Measurements from ENCODE around the gene DGKQ.

The DGKQ gene

GRCh38 chr4:973431-974397 is at the start of gene DGKQ:
Gene DGKQ, minus strand, starts transcription at chr4:973569. Its CDS starts 87 bp downstream, at chr4:973482.
- in situ Hi-C loops (cut with HindIII; ENCODE audit: low sequenced_read_pairs) = loop anchor here (5.0 to 10.0 kb wide), 8 partner anchors 41 to 371 kb away; partner anchors contain the start of genes GAK, TMEM175 and UVSSA

GRCh38 chr4:1022739-1023066 is 49.3 kb upstream of the DGKQ start:
- in situ Hi-C loops (cut with HindIII; ENCODE audit: low sequenced_read_pairs) = no loop called here

- in situ Hi-C loops (cut with HindIII; ENCODE audit: low sequenced_read_pairs) = no loop called here
These were observed 48.8 kb upstream of the DGKQ start for GRCh38 chr4:1022051-1022738.

- in situ Hi-C loops (cut with HindIII; ENCODE audit: low sequenced_read_pairs) = no loop called here
These were observed 48.1 kb upstream of the DGKQ start for GRCh38 chr4:1021386-1022050.

GRCh38 chr4:1019729-1020470 is 46.5 kb upstream of the DGKQ start:
- in situ Hi-C loops (cut with HindIII; ENCODE audit: low sequenced_read_pairs) = no loop called here

- in situ Hi-C loops (cut with HindIII; ENCODE audit: low sequenced_read_pairs) = no loop called here
These were observed 46.0 kb upstream of the DGKQ start for GRCh38 chr4:1019320-1019719.

- in situ Hi-C loops (cut with HindIII; ENCODE audit: low sequenced_read_pairs) = no loop called here
These were observed 45.0 kb upstream of the DGKQ start for GRCh38 chr4:1018147-1019020.

GRCh38 chr4:1017706-1018105 is 44.3 kb upstream of the DGKQ start:
- in situ Hi-C loops (cut with HindIII; ENCODE audit: low sequenced_read_pairs) = no loop called here

GRCh38 chr4:1017211-1017610 is 43.8 kb upstream of the DGKQ start:
- in situ Hi-C loops (cut with HindIII; ENCODE audit: low sequenced_read_pairs) = no loop called here

- in situ Hi-C loops (cut with HindIII; ENCODE audit: low sequenced_read_pairs) = no loop called here
These were observed 42.4 kb upstream of the DGKQ start for GRCh38 chr4:1015746-1016145.

- in situ Hi-C loops (cut with HindIII; ENCODE audit: low sequenced_read_pairs) = no loop called here
These were observed 41.8 kb upstream of the DGKQ start for GRCh38 chr4:1015179-1015578.

- in situ Hi-C loops (cut with HindIII; ENCODE audit: low sequenced_read_pairs) = no loop called here
These were observed 41.2 kb upstream of the DGKQ start for GRCh38 chr4:1014291-1015167.

GRCh38 chr4:1013225-1014073 is 40.1 kb upstream of the DGKQ start:
- in situ Hi-C loops (cut with HindIII; ENCODE audit: low sequenced_read_pairs) = no loop called here

GRCh38 chr4:1012034-1012739 is 38.8 kb upstream of the DGKQ start:
- in situ Hi-C loops (cut with HindIII; ENCODE audit: low sequenced_read_pairs) = no loop called here

GRCh38 chr4:1011666-1012033 is 38.3 kb upstream of the DGKQ start:
- in situ Hi-C loops (cut with HindIII; ENCODE audit: low sequenced_read_pairs) = no loop called here

- in situ Hi-C loops (cut with HindIII; ENCODE audit: low sequenced_read_pairs) = no loop called here
These were observed 37.8 kb upstream of the DGKQ start, which contains the start of gene FGFRL1 for GRCh38 chr4:1011022-1011665. Gene FGFRL1, plus strand, starts transcription at chr4:1011626. Its CDS starts 860 bp downstream, at chr4:1012486.

Measured in endothelial cell of hepatic sinusoid (primary cell).